NCI-H748 (cell line): ENCODE results near the gene ZNF808.
"Not testable (repeated sequence)": the region's sequence is repeated elsewhere in the genome, so short reads cannot be mapped to it uniquely, and the experiment has no call there.

Experiments used
- DNase-seq: peaks from one replicate; lab custom pipeline; 2025; ENCODE audit not compliant: unreplicated experiment; lab: John Stamatoyannopoulos, UW

The ZNF808 gene

GRCh38 chr19:52592301-52592700, 64.8 kb downstream of the ZNF808 start:
- DNase-seq = no peak

DNA sequence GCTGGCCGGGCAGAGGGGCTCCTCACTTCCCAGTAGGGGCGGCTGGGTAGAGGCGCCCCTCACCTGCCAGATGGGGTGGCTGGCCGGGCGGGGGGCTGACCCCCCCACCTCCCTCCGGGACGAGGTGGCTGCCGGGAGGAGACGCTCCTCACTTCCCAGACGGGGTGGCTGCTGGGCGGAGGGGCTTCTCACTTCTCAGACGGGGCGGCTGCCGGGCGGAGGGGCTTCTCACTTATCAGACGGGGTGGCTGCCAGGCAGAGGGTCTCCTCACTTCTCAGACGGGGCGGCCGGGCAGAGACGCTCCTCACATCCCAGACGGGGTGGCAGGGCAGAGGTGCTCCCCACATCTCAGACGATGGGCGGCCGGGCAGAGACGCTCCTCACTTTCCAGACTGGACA, 66.0 kb downstream of the ZNF808 start:
- not testable (repeated sequence) for DNase-seq

DNA sequence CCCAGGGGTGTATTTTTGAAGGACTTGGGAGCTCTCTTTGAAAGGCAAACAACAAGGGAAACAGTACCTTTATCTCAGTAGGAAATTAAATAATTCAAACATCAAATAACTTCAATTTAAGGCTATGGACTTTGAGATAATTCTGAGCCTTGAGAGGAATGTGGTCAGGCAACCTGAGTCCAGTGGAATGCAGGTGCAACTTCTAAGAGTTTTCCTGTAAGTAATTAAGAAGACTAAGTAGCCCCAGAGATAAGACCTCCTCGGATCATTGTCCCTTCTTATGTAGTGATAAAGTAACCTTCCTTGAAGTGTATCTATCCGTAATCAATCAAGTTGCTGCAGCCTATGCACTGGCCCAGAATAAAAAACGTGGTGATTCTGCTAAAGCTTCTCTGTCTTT, 71.8 kb downstream of the ZNF808 start:
- DNase-seq = no peak

DNA sequence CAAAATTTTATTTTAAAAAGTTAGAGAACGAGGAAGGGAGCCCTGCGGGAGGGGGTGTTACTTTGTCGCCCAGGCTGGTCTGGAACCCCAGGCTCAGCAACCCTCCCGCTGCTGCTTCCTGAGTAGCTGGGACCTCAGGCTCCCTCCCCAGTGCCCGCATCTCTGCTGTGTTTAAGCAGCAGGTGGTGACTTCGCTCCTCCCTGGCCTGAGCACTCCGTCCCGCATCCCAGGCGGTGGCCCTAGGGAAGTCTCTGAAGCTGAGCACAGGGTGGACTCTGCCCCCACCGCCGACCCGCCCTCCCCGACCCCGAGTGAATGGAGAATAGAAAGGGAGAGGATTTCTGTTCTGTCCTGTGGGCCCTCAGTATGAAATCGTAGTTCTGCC, 73.2 kb downstream of the ZNF808 start:
- DNase-seq = no peak

GRCh38 chr19:52601025-52601973, 73.8 kb downstream of the ZNF808 start:
- DNase-seq = peak; percentile 91

DNA sequence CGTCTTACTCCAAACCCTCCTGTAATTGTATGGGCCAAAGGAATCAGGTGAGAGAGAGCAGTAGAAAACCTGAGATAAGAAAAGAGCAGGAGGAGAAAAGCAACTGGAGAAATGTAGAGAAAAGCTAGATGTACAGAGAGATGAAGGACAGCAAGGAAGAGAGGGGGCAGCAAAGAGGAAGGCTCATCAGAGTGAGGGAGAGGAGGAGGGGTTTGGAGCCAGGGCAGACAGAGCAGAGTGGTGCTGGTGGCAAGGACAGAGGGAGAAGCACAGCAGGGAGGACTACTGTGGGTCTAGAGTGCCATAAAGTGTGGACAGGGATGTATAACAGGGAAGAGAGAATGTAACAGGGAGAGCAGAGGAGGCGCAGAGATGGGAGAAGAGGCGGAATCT, 74.5 kb downstream of the ZNF808 start:
- DNase-seq = peak; percentile 44

DNA sequence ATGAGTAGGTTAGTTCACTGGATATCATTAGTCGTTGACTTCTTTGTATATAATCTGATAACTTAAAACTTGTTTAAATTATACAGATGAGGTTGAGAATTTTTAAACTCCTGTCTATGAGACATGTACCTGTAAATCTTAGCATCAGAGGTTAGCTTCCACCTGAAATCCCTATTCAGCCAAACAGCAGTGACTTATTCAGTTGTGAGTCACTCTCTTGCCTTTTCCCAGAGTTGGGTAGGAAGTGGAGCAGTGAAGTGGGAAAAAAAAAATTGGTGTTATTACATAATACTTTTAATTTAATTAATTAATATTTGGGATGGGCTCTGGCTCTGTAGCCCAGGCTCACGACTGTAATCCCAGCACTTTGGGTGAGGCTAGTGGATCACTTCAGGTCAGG, 75.5 kb downstream of the ZNF808 start:
- DNase-seq = no peak

DNA sequence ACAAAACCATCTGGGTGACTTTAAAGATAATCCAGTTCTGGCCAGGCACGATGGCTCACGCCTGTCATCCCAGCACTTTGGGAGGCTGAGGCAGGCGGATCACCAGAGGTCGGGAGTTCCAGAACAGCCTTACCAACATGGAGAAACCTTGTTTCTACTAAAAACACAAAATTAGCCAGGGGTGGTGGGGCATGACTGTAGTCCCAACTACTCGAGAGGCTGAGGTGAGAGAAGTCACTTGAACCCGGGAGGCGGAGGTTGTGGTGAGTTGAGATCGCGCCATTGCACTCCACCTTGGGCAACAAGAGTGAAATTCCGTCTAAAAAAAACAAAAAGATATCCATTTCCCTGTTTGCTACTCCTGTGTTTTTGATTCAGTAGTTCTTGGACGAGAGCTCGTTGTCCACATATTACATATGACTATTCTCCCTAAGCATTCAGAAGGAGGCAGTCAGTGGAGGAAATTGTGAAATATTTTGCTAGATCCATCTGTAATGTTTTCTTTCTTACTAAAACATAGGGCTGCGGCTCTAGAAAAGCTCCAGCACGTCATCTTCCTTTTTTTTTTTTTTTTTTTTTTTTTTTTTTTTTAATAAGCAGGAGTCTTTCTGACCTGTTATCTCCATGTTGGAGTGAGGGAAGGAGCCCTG, 76.2 kb downstream of the ZNF808 start:
- no peak for DNase-seq
